Activated B cell treated with CpG ODN at 0.5 μM for 24 hours (primary cell): ENCODE results near the gene EFCAB8. TPM values are rescaled to one million over a fixed set of nuclear protein-coding genes. Genes with fewer than 3 reads are reported as not detected.

Experiments used
- ATAC-seq: fragments of 200-7000 bp; cut with Tn5 transposase; one replicate; pipeline ENCODE4 v1.10.0; 2021; ENCODE audit warnings: low read depth, mild to moderate bottlenecking, moderate library complexity
- CTCF ChIA-PET: fragments of 350-600 bp; sonication (Branson Sonifier 250); formaldehyde crosslinking; loops from one replicate; lab custom pipeline; 2021; ENCODE audit warnings: antibody characterized with exemption; lab: Charles Lee
- POLR2A ChIA-PET: fragments of 350-600 bp; sonication (Branson Sonifier 250); formaldehyde crosslinking; loops from one replicate; lab custom pipeline; 2021; ENCODE audit warnings: antibody characterized with exemption; lab: Charles Lee
- DNase-seq: peaks from one replicate; pipeline ENCODE4 v3.0.0; 2022
- H3K27ac Mint-ChIP-seq: one replicate; pipeline ENCODE4 v1.8.0; 2020; ENCODE audit warnings: mixed read lengths
- H3K27me3 Mint-ChIP-seq: one replicate; pipeline ENCODE4 v1.8.0; 2021; ENCODE audit warnings: mixed read lengths
- H3K36me3 Mint-ChIP-seq: one replicate; pipeline ENCODE4 v1.8.0; 2021; ENCODE audit warnings: low read depth, mixed read lengths
- H3K4me1 Mint-ChIP-seq: one replicate; pipeline ENCODE4 v1.8.0; 2021; ENCODE audit warnings: mixed read lengths
- H3K4me3 Mint-ChIP-seq: one replicate; pipeline ENCODE4 v1.8.0; 2020; ENCODE audit warnings: mild to moderate bottlenecking, mixed read lengths
- H3K9me3 Mint-ChIP-seq: one replicate; pipeline ENCODE4 v1.8.0; 2020; ENCODE audit warnings: mixed read lengths
- intact Hi-C: fragments of 100-400 bp; cut with micrococcal nuclease; formaldehyde crosslinking; loops from one replicate; pipeline ENCODE4 v1.15.1; 2024
- total RNA-seq: library from RNA; stranded (reverse); gene quantifications from 2 replicates; pipeline ENCODE4 v1.2.3, GENCODE V29; 2022
- TF ChIP-seq, protein P1 (sequence below): fragments of 200-600 bp; IDR thresholded peaks from one replicate; pipeline ENCODE4 v1.8.0; 2022; ENCODE audit warnings: antibody characterized with exemption, mild to moderate bottlenecking

Gene EFCAB8
- total RNA-seq, 1 donor from 2014 or later: 0.71 TPM

DNA sequence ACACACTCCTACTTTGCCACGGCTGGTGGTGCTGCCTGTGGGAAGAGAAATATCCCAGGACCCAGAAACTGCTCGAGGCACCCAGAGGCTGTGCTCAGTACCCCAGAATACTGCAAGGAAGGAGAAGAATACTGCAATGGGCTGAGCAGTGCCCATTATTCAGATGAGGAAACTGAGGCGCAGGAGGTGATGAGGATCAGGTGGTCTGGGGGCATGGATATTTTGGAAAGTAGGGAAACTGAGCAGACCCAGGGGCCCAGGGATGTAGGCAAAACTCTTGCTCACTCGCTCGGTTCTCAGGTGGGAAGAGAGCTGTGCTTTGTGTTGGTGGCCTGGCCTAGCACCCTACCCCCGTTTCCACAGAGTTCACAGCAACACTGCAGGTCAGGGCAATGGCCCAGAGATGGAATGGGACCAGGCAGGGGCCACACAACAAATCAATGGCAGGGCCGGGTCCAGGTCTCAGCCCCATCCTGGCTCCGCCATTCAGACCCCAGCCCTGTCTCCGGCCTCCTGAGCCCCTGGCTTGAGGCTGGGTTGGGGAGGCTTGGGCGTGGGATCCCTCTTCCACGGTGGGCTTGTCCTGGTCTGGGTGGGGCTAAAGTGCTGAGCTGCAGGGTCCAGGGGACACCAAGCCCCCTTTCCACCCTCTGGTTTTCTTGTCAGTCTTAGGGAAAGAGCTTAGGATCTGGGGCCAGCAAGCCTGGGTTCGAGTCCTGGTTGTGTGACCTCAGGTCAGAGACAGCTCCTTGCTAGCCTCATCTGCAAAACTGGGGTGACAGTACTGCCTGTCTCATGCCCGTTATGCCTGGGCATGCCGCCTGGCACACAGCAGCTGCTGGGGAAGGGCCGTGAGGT lies 111.6 kb downstream of the EFCAB8 start:
- H3K4me3 Mint-ChIP-seq: no peak overlapping the region
- peak overlapping the region; percentile 83 for H3K27ac Mint-ChIP-seq
- ChIA-PET POLR2A (interaction anchor here (0.9 to 1.3 kb wide), 2 partner anchors 21 to 1142 kb away, joined by 3 to 4 read pairs; partner anchors contain the start of gene EIF2S2), CTCF (no interaction called here)
- H3K36me3 Mint-ChIP-seq: no peaks in the 10 kb centered on the region
- DNase-seq (no peak), ATAC-seq (no peak)
- no peaks in the 10 kb centered on the region for H3K27me3 Mint-ChIP-seq
- intact Hi-C loops: loop anchor here (5.0 kb wide), 3 partner anchors 37 to 1547 kb away; partner anchors contain the start of genes BPIFB2, DYNLRB1, PLAGL2 and POFUT1
- H3K4me1 Mint-ChIP-seq: peaks cover 32% of the 10 kb centered on the region
- peaks cover 2% of the 10 kb centered on the region for H3K9me3 Mint-ChIP-seq
- TF ChIP-seq, protein P1, sequence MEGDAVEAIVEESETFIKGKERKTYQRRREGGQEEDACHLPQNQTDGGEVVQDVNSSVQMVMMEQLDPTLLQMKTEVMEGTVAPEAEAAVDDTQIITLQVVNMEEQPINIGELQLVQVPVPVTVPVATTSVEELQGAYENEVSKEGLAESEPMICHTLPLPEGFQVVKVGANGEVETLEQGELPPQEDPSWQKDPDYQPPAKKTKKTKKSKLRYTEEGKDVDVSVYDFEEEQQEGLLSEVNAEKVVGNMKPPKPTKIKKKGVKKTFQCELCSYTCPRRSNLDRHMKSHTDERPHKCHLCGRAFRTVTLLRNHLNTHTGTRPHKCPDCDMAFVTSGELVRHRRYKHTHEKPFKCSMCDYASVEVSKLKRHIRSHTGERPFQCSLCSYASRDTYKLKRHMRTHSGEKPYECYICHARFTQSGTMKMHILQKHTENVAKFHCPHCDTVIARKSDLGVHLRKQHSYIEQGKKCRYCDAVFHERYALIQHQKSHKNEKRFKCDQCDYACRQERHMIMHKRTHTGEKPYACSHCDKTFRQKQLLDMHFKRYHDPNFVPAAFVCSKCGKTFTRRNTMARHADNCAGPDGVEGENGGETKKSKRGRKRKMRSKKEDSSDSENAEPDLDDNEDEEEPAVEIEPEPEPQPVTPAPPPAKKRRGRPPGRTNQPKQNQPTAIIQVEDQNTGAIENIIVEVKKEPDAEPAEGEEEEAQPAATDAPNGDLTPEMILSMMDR: no peak

DNA sequence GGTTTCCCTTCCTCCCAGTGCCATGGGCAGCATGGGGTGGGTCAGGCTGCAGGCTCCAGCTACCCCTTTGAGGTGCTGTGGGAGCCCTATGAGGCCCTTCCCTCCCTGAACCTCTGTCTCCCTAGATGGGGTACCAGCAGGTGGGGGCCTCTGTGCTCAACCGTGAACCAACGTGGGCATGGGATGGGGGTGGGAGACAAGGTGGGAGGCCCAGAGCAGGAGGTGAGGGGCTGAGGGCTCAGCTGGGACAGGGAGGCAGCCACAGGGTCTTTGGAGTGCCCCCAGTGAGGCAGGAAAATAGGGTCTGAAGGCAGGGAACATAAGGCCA lies 112.2 kb downstream of the EFCAB8 start:
- Mint-ChIP-seq H3K27me3 (no peaks in the 10 kb centered on the region), H3K36me3 (no peaks in the 10 kb centered on the region), H3K4me3 (no peak overlapping the region), H3K9me3 (peaks cover 2% of the 10 kb centered on the region), H3K27ac (no peak overlapping the region), H3K4me1 (peaks cover 32% of the 10 kb centered on the region)
- CTCF ChIA-PET: no interaction called here
- DNase-seq (no peak), ATAC-seq (no peak)
- intact Hi-C loops: loop anchor here (5.0 kb wide), 3 partner anchors 36 to 1546 kb away; partner anchors contain the start of genes BPIFB2, DYNLRB1, PLAGL2 and POFUT1
- TF ChIP-seq, protein P1: no peak
- POLR2A ChIA-PET: interaction anchor here (0.9 to 1.3 kb wide), 2 partner anchors 21 to 1142 kb away, joined by 3 to 4 read pairs; partner anchors contain the start of gene EIF2S2

DNA sequence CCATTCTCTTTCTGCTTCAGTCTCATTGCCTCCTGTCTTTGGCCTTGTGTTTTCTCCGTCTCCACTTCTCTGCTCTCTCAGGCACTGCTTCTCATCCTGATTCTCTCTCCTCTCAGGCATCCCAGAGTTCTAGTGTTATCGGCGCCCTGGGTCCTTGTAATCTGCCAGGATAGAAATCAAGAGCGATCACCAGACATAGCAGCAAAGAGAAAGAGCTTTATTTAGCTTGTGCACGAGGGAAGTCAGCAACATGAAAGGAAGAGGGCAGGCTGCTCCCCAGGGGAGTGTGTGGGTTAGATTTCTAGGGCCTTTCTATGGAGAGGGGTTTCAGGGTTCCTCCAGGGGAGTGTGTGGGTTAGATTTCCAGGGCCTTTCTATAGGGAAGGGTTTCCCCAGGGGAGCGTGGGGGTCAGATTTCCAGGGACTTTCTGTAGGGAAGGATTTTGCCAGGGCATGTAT lies 113.0 kb downstream of the EFCAB8 start:
- TF ChIP-seq, protein P1: no peak
- Mint-ChIP-seq H3K9me3 (peaks cover 2% of the 10 kb centered on the region), H3K4me3 (no peak overlapping the region), H3K27ac (no peak overlapping the region), H3K27me3 (no peaks in the 10 kb centered on the region), H3K36me3 (no peaks in the 10 kb centered on the region), H3K4me1 (peaks cover 26% of the 10 kb centered on the region)
- ATAC-seq: peak; percentile 50
- CTCF ChIA-PET: interaction anchor here (1.6 kb wide), 1 partner anchor 125 kb away, joined by 4 read pairs; no protein-coding TSS in a partner anchor
- peak; percentile 55 for DNase-seq
- intact Hi-C loops: loop anchor here (1.0 to 5.0 kb wide), 6 partner anchors 21 to 1546 kb away; partner anchors contain the start of genes BPIFB2, DNMT3B, DYNLRB1 and PLAGL2
- POLR2A ChIA-PET: interaction anchor here (0.6 to 1.6 kb wide), 8 partner anchors 10 to 1022 kb away, joined by 3 to 18 read pairs (median 4); partner anchors contain the start of genes MAPRE1 and RALY

DNA sequence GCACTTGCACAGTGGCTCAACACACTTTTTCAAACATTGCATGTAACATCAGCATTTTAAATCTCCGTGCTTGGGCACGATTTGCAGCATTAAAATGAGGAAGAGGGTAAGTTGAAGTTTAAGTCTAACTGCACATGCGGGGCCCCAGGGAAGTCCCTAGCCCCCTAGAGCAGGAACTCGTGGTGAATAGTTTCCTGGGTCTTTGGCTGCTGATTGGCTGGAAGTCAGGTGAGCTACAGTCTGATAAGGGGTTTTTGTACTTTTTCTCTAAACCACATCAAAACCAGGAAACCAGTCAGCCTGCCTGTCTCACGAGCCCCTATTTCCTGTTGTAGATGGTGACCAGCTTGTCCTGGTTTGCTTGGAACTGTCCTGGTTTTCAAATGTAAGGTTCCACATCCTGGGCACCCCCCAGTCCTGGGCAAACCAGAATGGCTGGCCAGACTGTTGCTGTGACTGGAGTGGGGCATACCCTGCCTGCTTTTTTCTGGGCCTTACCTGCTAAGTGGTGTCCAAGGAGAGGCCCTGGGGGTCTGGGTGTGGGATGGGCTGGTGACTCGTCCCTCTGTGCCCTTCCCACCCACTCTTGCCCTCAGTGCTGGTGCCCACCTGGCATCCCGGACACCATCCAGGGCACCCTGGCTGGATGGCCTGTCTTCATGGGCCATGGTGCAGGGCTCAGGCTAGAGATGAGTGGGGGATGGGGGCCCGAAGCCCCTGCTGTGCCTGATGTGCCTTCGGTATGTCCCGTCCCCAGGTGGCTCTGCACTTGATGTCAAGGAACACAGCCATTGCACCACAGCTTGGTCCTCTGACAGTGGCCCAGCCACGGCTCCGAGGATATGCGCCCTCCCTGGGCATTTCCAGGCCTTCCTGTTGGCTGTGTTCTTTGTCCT lies 113.7 kb downstream of the EFCAB8 start:
- CTCF ChIA-PET: interaction anchor here (1.6 kb wide), 1 partner anchor 124 kb away, joined by 4 read pairs; no protein-coding TSS in a partner anchor
- H3K4me3 Mint-ChIP-seq: no peak overlapping the region
- H3K9me3 Mint-ChIP-seq: peaks cover 2% of the 10 kb centered on the region
- no peak overlapping the region for H3K27ac Mint-ChIP-seq
- TF ChIP-seq, protein P1: no peak
- H3K27me3 Mint-ChIP-seq: no peaks in the 10 kb centered on the region
- H3K4me1 Mint-ChIP-seq: peaks cover 19% of the 10 kb centered on the region
- POLR2A ChIA-PET: interaction anchor here (0.6 to 1.6 kb wide), 8 partner anchors 9 to 1021 kb away, joined by 3 to 18 read pairs (median 4); partner anchors contain the start of genes MAPRE1 and RALY
- intact Hi-C loops: loop anchor here (1.0 to 5.0 kb wide), 6 partner anchors 20 to 1545 kb away; partner anchors contain the start of genes BPIFB2, DNMT3B, DYNLRB1 and PLAGL2
- peak; percentile 94 for ATAC-seq
- DNase-seq: peak; percentile 57
- no peaks in the 10 kb centered on the region for H3K36me3 Mint-ChIP-seq
